NCI-H1694 (cell line): ENCODE data around the gene PPEF2.

Source experiments
- DNase-seq: peaks from one replicate; lab custom pipeline; 2025; lab: John Stamatoyannopoulos, UW

PPEF2 gene

DNA sequence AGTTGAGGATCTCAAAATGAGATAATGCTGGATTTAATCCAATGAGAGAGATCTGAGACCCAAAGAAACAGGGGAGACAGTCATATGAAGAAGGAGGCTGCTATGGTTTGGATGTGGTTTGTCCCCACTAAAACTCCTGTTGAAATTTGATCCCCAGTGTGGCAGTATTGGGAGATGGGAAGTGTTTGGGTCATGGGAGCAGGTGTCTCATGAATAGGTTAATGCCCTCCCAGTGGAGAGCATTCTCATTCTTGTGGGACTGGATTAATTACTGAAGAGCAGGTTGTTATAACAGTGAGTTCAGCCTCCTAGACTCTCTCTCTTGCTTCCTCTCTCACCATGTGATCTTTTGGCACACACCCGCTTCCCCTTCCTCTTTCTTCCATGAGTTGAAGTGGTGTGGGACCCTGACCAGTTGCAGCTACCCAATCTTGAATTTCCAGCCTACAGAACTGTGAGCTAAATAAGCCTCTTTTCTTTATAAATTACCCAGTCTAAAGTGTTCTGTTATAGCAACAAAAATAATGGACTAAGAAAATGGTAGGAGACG is 70.3 kb downstream of the PPEF2 start:
- DNase-seq = no peak

- DNase-seq = no peak
Observed at GRCh38 chr4:75830906-75831305, 71.3 kb downstream of the PPEF2 start.

- DNase-seq = no peak
Observed at GRCh38 chr4:75823812-75824211, 78.4 kb downstream of the PPEF2 start.

GRCh38 chr4:75822416-75822815 is 79.8 kb downstream of the PPEF2 start:
- no peak for DNase-seq

DNA sequence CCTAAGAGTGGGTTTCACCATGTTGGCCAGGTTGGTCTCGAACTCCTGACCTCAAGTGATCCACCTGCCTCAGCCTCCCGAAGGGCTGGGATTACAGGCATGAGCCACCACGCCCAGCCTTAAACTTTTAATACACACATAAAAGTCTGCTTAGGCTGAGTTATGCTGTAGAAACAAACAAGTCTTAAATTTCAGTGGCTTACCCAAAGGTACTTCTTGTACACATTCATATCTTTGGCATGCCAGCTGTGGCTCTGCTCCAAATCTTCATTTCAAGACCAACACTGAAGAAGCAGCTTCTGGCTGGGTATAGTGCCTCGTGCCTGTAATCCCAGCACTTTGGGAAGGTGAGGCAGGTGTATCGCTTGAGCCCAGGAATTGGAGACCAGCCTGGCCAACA is 80.3 kb downstream of the PPEF2 start:
- no peak for DNase-seq

DNA sequence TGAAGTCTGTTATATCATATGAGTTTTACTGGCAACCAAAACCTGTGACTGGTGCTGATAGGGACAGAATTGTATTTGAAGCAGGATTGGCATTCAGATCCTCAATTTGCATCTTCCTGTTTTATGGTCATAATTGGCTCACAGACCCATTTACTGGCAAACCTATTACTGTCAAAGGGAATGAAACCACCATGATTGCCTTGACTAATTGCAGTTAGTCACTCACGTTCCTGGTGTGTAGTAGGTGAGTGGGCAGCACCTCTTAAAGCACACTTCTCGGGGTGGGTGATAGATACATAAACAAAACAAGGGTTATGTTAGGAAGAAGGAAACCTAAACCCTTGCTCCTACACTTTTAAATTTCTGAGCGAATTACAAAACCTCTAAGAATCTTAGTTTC is 81.0 kb downstream of the PPEF2 start:
- DNase-seq = no peak

GRCh38 chr4:75820676-75821075 is 81.6 kb downstream of the PPEF2 start:
- no peak for DNase-seq

DNA sequence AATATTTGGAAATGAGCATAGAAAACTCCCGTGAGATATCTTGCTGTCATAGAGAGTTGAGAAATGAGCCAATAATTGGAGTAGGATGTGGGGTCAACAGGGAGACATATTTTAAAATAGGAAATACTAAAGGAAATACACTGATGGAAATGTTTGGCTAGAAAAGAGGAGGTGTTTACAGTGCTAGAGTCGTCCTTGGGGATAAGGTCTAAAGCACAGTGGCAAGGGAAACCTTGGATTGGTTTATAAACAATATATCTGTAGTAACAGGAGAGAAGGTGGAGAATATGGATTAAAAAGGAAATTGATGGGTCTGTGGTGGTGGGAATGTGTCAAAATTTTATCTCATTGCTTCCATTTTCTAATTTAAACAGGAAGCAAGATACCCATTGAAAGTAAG is 82.1 kb downstream of the PPEF2 start:
- no peak for DNase-seq

GRCh38 chr4:75819121-75819520 is 83.1 kb downstream of the PPEF2 start:
- DNase-seq = no peak

DNA sequence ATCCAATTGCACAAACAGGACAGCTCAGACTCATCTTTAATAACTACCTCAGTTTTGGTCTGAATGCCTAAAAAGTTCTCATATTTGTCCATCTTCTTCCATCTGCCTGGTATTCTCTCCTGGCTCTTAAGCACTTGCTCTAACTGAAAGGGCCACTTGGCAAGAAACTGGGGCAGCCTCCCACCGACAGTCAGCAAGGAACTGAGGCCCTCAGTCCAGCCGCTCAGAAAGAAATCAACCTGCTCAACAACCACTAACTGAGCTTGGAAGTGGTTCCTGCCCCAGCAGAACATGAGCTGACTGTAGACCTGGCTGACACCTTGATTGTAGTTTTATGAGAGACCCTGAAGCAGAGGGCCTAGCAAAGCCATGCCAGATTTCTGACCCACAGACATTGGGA is 84.4 kb downstream of the PPEF2 start:
- no peak for DNase-seq
